Activated CD4-positive, CD25-positive, alpha-beta regulatory T cell treated with anti-CD3 and anti-CD28 coated beads, Interleukin-2, amount 50 U/mL, for 24 hours (primary cell): ENCODE measurements around the gene ZHX3.

Experiments used
- ATAC-seq, 2 donors: fragments of 150-1000 bp; cut with Tn5 transposase; one replicate each; pipeline ENCODE4 v1.10.0; 2021; ENCODE audit warnings: mild to moderate bottlenecking in 1 of 2, moderate library complexity in 1 of 2

Gene ZHX3

GRCh38 chr20:41293269-41294037 lies 24.1 kb downstream of the ZHX3 start:
- ATAC-seq, result no peak

DNA sequence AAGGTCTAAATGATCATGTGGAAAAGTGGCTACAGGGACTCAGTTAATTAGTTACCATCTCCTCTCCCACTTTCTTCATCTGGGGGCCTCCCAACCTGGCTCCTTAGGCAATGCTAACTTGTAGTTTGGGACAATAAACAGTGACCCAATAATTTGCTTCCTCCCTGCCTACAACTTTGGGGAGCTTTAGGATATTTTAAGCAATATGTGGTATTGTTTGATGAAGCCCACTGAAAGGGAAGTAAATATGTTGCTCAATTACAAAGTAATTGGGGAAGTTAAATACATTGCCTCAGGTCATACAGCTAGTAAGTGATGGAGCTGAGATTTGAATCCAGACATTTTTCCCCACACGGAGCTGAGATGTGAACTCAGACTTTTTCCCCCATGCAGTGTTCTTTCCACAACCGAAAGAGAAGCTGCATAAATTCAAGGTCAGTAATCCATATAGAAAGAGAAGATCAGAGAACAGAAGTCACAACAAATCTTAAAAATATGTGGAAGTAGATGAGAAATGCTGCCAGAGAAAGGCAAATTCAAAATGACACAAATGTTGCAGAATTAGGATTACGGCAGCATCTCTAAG lies 26.6 kb downstream of the ZHX3 start:
- no peak for ATAC-seq

- no peak for ATAC-seq
These were observed 30.2 kb downstream of the ZHX3 start for GRCh38 chr20:41287327-41287726.

DNA sequence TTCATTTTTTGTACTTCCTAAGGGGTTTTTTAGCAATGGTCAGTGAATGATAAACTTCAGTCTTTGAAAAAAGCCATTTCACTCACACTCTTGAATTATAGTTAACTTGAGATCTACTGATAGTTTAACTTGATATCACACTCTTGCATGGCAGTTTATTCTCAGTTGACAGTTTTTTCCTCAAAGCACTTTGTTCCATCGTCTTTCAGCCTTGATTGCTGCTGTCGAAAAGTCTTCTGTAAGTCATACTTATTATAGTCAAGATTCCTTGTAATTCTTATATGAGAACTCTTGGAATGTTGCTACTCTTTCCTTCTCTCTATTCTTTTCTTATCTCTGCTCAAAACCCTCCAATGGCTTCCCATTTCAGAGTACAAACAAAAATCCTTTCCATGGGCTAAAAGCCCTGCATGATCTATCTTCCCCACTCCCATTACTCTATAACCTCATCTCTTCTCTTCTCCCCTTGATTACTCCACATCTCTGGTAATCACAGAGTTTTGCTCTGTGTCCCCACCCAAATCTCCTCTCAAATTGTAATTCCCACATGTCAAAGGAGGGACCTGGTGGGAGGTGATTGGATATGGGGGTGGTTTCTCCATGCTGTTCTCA lies 31.2 kb downstream of the ZHX3 start:
- no peak for ATAC-seq

- no peak for ATAC-seq
These were observed 37.8 kb downstream of the ZHX3 start for GRCh38 chr20:41279546-41280225.

GRCh38 chr20:41278936-41279335 lies 38.6 kb downstream of the ZHX3 start:
- no peak for ATAC-seq

DNA sequence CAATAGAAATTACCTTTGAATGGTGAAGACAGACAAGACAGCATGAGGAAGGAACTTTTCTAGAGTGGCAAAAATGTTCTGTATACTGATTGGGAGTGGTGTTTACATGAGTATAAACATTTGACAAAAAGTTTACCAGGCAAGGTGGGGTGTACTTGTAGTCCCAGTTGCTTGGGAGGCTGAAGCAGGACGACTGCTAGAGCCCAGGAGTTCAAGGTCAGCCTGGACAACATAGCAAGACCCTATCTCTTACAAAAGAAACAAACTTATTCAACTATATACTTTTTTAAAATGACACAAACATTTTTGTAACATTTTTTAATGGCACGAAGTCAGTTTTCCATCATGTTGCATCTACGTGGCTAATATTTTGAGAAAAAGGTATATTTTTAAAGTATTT lies 40.5 kb downstream of the ZHX3 start:
- ATAC-seq, result no peak

GRCh38 chr20:41276317-41276751 lies 41.2 kb downstream of the ZHX3 start:
- no peak for ATAC-seq

- no peak for ATAC-seq
These were observed 42.2 kb downstream of the ZHX3 start for GRCh38 chr20:41275301-41275731.

DNA sequence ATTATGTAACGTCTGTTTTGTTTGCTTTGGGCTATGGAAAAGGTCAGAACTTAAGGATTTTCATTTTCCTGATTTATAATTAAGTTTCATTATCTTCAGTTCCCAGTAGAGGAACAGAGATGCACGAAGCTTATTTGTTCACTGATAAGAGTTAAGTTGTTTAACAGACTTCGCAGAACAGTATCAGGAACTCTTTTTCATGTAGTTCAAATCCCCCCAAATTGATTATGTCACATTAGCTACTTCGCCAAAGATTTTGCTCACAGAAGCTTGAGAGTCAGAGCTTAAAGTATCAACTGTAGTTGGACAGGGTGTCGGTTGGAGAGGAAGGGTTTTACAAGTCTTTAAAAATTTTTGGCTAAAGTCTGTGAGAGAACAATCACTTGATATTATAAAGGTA lies 43.4 kb downstream of the ZHX3 start:
- ATAC-seq, result no peak

GRCh38 chr20:41273445-41273844 lies 44.1 kb downstream of the ZHX3 start:
- no peak for ATAC-seq

DNA sequence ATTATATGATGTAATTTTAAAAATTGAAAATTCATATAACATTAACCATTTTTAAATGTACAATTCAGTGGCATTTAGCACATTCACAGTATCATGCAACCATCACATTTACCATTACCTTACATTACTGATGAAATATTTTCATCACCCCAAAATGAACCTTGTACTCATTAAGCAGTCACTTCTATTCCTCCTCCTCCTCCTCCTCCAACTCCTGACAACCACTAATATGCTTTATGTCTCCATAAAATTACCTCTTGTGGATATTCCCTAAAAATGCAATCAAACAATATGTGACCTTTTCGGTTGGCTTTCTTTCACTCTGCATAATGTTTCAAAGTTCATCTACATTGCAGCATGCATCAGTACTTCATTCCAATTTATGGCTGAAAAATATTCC lies 45.2 kb downstream of the ZHX3 start:
- no peak for ATAC-seq

GRCh38 chr20:41268917-41269652 lies 48.4 kb downstream of the ZHX3 start:
- ATAC-seq, result no peak

- ATAC-seq, result no peak
These were observed 49.1 kb downstream of the ZHX3 start for GRCh38 chr20:41268402-41268801.

DNA sequence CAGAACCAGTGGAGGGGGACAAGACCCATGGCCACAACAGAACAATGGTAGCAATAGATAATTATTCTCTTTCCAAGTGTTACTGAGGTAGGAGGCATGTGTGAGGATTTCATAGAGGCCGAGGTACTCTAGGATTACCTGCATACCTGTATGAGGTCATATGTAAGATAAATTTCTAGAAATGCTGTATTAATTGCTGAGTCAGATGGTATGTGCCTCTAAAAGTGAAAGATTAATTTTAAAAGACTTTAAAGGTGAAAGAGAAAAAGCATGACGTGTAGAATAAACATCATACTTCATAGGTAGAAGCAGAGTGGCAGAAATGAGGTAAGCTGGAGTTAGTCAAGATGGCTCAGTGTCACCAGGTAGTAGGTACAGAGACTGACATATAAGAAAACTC lies 51.6 kb downstream of the ZHX3 start:
- ATAC-seq, result no peak

DNA sequence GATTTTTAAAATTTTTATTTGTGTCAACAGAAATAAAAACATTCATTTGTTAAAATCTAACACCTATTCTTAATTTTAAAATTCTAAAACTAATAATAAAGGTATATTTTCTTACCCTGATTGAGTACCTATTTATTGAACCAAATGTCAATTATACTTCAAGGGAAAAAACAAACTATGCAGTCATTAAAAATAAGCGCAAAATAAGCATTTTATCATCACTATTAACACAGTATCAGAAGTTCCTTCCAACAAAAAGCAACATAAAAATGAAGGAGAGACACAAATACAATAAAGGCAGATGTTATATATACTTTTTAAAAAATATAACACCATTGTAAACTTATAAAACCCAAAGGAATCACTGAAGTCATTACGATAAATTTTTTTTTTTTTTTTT lies 52.7 kb downstream of the ZHX3 start:
- no peak for ATAC-seq

DNA sequence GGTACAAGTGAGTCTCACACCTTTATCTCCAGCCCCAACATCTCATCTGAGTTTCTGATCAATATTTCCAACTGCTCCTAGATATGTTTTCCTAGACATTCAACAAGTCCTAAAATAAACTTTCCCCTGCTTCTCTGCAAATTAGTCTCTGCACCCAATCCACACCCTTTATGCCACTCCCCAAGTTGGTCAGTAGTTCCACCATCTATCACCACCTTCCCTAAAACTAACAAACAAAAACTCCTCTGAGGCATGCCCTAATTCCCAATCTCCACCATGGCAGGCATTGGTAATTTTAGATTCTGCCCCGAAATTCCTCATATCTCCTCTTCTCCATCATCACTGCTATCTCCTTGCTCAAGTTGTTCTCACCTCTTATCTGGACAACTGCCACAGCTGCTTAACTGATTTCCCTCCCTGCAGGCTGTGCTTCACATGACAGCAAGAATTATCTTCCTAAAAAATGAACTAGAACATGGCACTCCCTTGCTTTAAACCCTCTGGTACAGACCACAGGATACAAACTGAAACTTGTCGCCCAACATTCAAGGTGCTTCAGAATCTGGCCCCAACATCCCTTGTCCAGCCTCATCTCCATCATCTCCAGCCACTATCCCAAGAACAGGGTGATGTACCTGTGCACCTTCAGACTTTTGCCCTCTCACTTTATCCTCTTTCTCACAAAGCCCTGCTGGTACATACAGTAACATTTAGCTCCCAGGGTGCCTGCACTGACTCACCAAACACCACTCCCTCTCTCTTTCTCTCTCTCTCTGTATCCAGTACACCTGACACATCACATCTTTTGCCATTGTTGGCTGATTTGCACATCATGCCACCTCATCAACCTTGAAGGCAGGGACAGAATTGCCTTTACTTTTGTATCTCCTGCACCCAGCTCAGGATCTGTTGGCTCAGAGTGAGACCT lies 55.5 kb downstream of the ZHX3 start:
- ATAC-seq, result no peak

- no peak for ATAC-seq
These were observed 56.3 kb downstream of the ZHX3 start for GRCh38 chr20:41261260-41261659.

DNA sequence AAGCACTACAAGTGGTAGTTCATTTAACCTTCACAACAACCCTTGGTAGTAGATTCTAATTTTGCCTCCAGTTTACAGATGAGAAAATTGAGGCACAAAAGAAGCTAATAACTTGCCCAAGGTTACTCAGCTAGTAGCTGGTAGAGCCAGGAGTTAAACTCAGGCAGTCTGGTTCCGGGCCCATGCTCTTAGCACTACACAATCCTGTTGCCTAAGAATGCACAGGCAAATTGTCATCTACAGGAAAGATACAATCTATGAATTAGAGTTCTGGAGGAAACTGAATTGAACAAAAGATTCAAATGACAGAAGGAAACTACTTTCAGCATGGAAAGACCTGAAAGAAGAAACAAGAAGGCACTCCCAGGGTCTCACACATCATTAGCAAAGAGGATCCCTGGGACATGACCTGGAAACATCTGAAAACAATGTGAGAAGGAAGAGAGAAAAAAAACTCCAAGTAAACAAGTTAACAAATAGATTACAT lies 56.8 kb downstream of the ZHX3 start:
- ATAC-seq, result no peak

DNA sequence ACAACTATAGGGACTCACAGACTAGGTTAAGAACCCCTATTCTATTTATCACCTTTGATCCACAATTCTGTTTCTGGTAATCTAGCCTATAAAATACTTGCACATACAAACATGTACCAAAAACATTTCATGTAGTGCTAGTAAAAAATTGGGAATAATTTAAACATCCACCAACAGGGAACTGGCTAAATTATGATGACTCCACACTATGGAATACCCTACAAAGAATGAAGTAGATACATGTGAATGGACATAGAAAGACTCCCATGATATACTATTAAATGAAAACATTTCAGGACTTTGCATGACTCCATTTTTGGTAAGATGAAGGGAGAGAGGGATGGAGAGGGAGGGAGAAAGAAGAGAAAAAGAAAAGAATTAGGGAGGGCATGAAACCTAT lies 58.2 kb downstream of the ZHX3 start:
- ATAC-seq, result no peak

GRCh38 chr20:41258474-41258873 lies 59.1 kb downstream of the ZHX3 start:
- no peak for ATAC-seq

GRCh38 chr20:41256516-41256915 lies 61.0 kb downstream of the ZHX3 start:
- ATAC-seq, result no peak
